HG03060 (cell line): ENCODE data around the gene KPNA1.

ENCODE experiments used
- ATAC-seq: cut with Tn5 transposase; IDR thresholded peaks from one replicate; pipeline ENCODE4 v1.9.1; 2021; ENCODE audit warnings: low read depth, moderate number of reproducible peaks; ENCODE audit not compliant: unreplicated experiment

Gene KPNA1

GRCh38 chr3:122390665-122391064 is 124.1 kb downstream of the KPNA1 start:
- ATAC-seq = no peak

- no peak for ATAC-seq
Observed at GRCh38 chr3:122389892-122390291, 124.8 kb downstream of the KPNA1 start.

- no peak for ATAC-seq
Observed at GRCh38 chr3:122389197-122389596, 125.5 kb downstream of the KPNA1 start.

- ATAC-seq = no peak
Observed at GRCh38 chr3:122387709-122388108, 127.0 kb downstream of the KPNA1 start.

GRCh38 chr3:122383771-122384697 is 130.7 kb downstream of the KPNA1 start, which contains the start of gene FAM162A:
FAM162A (plus strand) TSS chr3:122384182; CDS start chr3:122384266, 84 bp downstream.
- peak; percentile 77 for ATAC-seq

- no peak for ATAC-seq
Observed at GRCh38 chr3:122382888-122383666, 131.7 kb downstream of the KPNA1 start, which contains the start of gene MIX23. MIX23 (minus strand) TSS chr3:122383231; CDS start chr3:122383224, 7 bp downstream.

GRCh38 chr3:122377975-122378374 is 136.8 kb downstream of the KPNA1 start:
- ATAC-seq = no peak

- ATAC-seq = no peak
Observed at GRCh38 chr3:122374034-122374433, 140.7 kb downstream of the KPNA1 start.
